H1 (cell line): ENCODE results near the gene CRTC2. TPM values are rescaled to one million over a fixed set of nuclear protein-coding genes. Genes with fewer than 3 reads are reported as not detected.

ENCODE experiments used
- CTCF ChIA-PET: fragments of 300-600 bp; sonication (Branson Sonifier 250); formaldehyde crosslinking; loops from one replicate; lab custom pipeline; 2021; ENCODE audit not compliant: partially characterized antibody; lab: Charles Lee
- POLR2A ChIA-PET: fragments of 300-600 bp; sonication (Branson Sonifier 250); formaldehyde crosslinking; loops from one replicate; lab custom pipeline; 2021; ENCODE audit warnings: inconsistent platforms; ENCODE audit not compliant: partially characterized antibody; lab: Charles Lee
- DNase-seq, 2 experiments: peaks; one replicate each; pipeline versions ENCODE4 v3.0.0 to v3.0.0-alpha.2; 2010 to 2022; ENCODE audit warnings: low spot score in 2 of 2, low read depth in 1 of 2, mixed read lengths in 1 of 2
- FAIRE-seq: peaks from 2 replicates; lab custom pipeline; 2011; peaks lifted over from hg19 to GRCh38; lab: Jason Lieb, UNC
- H2AFZ ChIP-seq: 2 replicates; pipeline ENCODE4 v1.8.1; 2012; ENCODE audit warnings: low read length, inconsistent platforms
- H2AK5ac ChIP-seq: 2 replicates; pipeline ENCODE4 v1.6.1; 2013; ENCODE audit warnings: low read depth, low read length
- H2BK120ac ChIP-seq: replicated peaks from 2 replicates; pipeline ENCODE3; 2013; ENCODE audit warnings: low read depth, low read length, inconsistent platforms
- H2BK12ac ChIP-seq: 2 replicates; pipeline ENCODE4 v1.6.1; 2013; ENCODE audit warnings: low read depth, low read length
- H2BK15ac ChIP-seq: 2 replicates; pipeline ENCODE4 v1.6.1; 2013; ENCODE audit warnings: low read length
- H2BK20ac ChIP-seq: 2 replicates; pipeline ENCODE4 v1.6.1; 2013; ENCODE audit warnings: low read length
- H2BK5ac ChIP-seq: 2 replicates; pipeline ENCODE4 v1.6.1; 2013; ENCODE audit warnings: low read depth, low read length
- H3K14ac ChIP-seq: 2 replicates; pipeline ENCODE4 v1.6.1; 2013; ENCODE audit warnings: inconsistent platforms; ENCODE audit not compliant: insufficient read length
- H3K18ac ChIP-seq: 2 replicates; pipeline ENCODE4 v1.6.1; 2013; ENCODE audit warnings: low read length; ENCODE audit errors: extremely low read depth
- H3K23ac ChIP-seq: 2 replicates; pipeline ENCODE4 v1.6.1; 2013; ENCODE audit warnings: inconsistent platforms; ENCODE audit not compliant: insufficient read length
- H3K23me2 ChIP-seq: 2 replicates; pipeline ENCODE4 v1.6.1; 2013; ENCODE audit warnings: low read depth, low read length
- H3K27ac ChIP-seq: 2 replicates; pipeline ENCODE4 v1.6.1; 2011; ENCODE audit warnings: low read depth, low read length, inconsistent platforms
- H3K27me3 ChIP-seq, 4 experiments: replicated peaks in 1 of 4; 1 replicate in 1 of 4; 2 replicates in 3 of 4; pipeline versions ENCODE4 v1.6.1 to v1.8.1; 2011 to 2013; ENCODE audit warnings: low read length in 3 of 4, mild to moderate bottlenecking in 3 of 4, inconsistent platforms in 2 of 4, mixed read lengths in 2 of 4, moderate library complexity in 1 of 4; ENCODE audit not compliant: control insufficient read depth in 3 of 4, insufficient read depth in 3 of 4; ENCODE audit errors: extremely low read depth in 1 of 4
- H3K36me3 ChIP-seq, 4 experiments: 2 replicates each; pipeline versions ENCODE4 v1.6.1 to v1.8.1; 2011 to 2013; ENCODE audit warnings: mild to moderate bottlenecking in 4 of 4, low read length in 3 of 4, moderate library complexity in 2 of 4, control low read depth in 1 of 4, inconsistent platforms in 1 of 4; ENCODE audit not compliant: insufficient read depth in 4 of 4, control insufficient read depth in 2 of 4
- H3K4ac ChIP-seq: replicated peaks from 2 replicates; pipeline ENCODE3; 2013; ENCODE audit warnings: low read length, low read depth, mixed read lengths, inconsistent platforms; ENCODE audit not compliant: insufficient read length
- H3K4me1 ChIP-seq, 4 experiments: replicated peaks in 1 of 4; 1 replicate in 1 of 4; 2 replicates in 3 of 4; pipeline versions ENCODE4 v1.6.1 to v1.8.1; 2011 to 2013; ENCODE audit warnings: low read length in 3 of 4, inconsistent platforms in 2 of 4, mixed read lengths in 1 of 4; ENCODE audit not compliant: insufficient read depth in 4 of 4, control insufficient read depth in 3 of 4
- H3K4me2 ChIP-seq, 2 experiments: 2 replicates each; pipeline versions ENCODE4 v1.6.1 to v1.8.1; 2011 to 2013; ENCODE audit warnings: low read depth in 2 of 2, low read length in 2 of 2, control low read depth in 1 of 2, inconsistent platforms in 1 of 2, mild to moderate bottlenecking in 1 of 2; ENCODE audit not compliant: insufficient read depth in 1 of 2
- H3K4me3 ChIP-seq, 4 experiments: fragments of 200-600, 300-600 bp in 1 of 4; sonication (generic), shearing (Covaris generic), sonication (Bioruptor Twin) in 1 of 4; 2 replicates each; pipeline versions ENCODE4 v1.5.1 to v1.8.1; 2011 to 2016; ENCODE audit warnings: low read length in 4 of 4, low read depth in 3 of 4, control low read depth in 2 of 4, inconsistent platforms in 2 of 4, mild to moderate bottlenecking in 2 of 4, mixed read lengths in 1 of 4, moderate library complexity in 1 of 4; ENCODE audit not compliant: insufficient read depth in 2 of 4; ENCODE audit errors: extremely low read depth in 1 of 4
- H3K56ac ChIP-seq: replicated peaks from 2 replicates; pipeline ENCODE3; 2013; ENCODE audit warnings: low read depth, mild to moderate bottlenecking, mixed read lengths, low read length, inconsistent platforms; ENCODE audit not compliant: insufficient read length
- H3K79me1 ChIP-seq: 2 replicates; pipeline ENCODE4 v1.6.1; 2013; ENCODE audit warnings: low read depth, low read length, control low read depth
- H3K79me2 ChIP-seq, 2 experiments: 2 replicates each; pipeline versions ENCODE4 v1.6.1 to v1.8.1; 2012 to 2013; ENCODE audit warnings: low read length in 2 of 2, mild to moderate bottlenecking in 2 of 2, inconsistent platforms in 1 of 2; ENCODE audit not compliant: insufficient read depth in 2 of 2, control insufficient read depth in 1 of 2
- H3K9ac ChIP-seq, 4 experiments: replicated peaks in 1 of 4; 1 replicate in 1 of 4; 2 replicates in 3 of 4; pipeline versions ENCODE4 v1.6.1 to v1.8.1; 2011 to 2013; ENCODE audit warnings: low read depth in 3 of 4, low read length in 3 of 4, control low read depth in 2 of 4, mild to moderate bottlenecking in 2 of 4, moderate library complexity in 2 of 4, inconsistent platforms in 1 of 4; ENCODE audit errors: extremely low read depth in 1 of 4
- H3K9me3 ChIP-seq, 2 experiments: 2 replicates each; pipeline versions ENCODE4 v1.6.1 to v1.8.1; 2012 to 2013; ENCODE audit warnings: mild to moderate bottlenecking in 2 of 2, moderate library complexity in 2 of 2, control low read depth in 1 of 2, inconsistent platforms in 1 of 2, low read depth in 1 of 2, low read length in 1 of 2, mixed read lengths in 1 of 2; ENCODE audit not compliant: insufficient read depth in 2 of 2
- H4K20me1 ChIP-seq, 2 experiments: replicated peaks in 1 of 2; 2 replicates each; pipeline versions ENCODE3 to v1.8.1; 2011 to 2013; ENCODE audit warnings: inconsistent platforms in 2 of 2, low read length in 2 of 2, mild to moderate bottlenecking in 1 of 2; ENCODE audit not compliant: insufficient read depth in 2 of 2, control insufficient read depth in 1 of 2
- H4K5ac ChIP-seq: 2 replicates; pipeline ENCODE4 v1.6.1; 2013; ENCODE audit warnings: low read length, low read depth, mixed read lengths, inconsistent platforms; ENCODE audit not compliant: insufficient read length
- H4K8ac ChIP-seq: 2 replicates; pipeline ENCODE4 v1.8.0; 2013; ENCODE audit warnings: mild to moderate bottlenecking, moderate library complexity, low read length, inconsistent platforms; ENCODE audit not compliant: insufficient read depth; ENCODE audit errors: extremely low read depth
- H4K91ac ChIP-seq: replicated peaks from 2 replicates; pipeline ENCODE3; 2013; ENCODE audit warnings: low read length, mixed read lengths, inconsistent platforms; ENCODE audit not compliant: insufficient read length
- ASH2L ChIP-seq: fragments of 200-600, 300-600 bp; sonication (generic); IDR thresholded peaks from one replicate; pipeline ENCODE4 v1.7.1; 2017; ENCODE audit warnings: low read length
- CTBP2 ChIP-seq: IDR thresholded peaks from 2 replicates; pipeline ENCODE4 v1.7.0; 2011; ENCODE audit warnings: borderline replicate concordance, mild to moderate bottlenecking, moderate library complexity, mixed read lengths, low read length; ENCODE audit not compliant: insufficient read depth, insufficient read length
- E2F6 ChIP-seq: IDR thresholded peaks from 2 replicates; pipeline ENCODE4 v1.6.1; 2012; ENCODE audit warnings: inconsistent platforms
- FOSL1 ChIP-seq: IDR thresholded peaks from 2 replicates; pipeline ENCODE4 v1.6.1; 2011; ENCODE audit warnings: mild to moderate bottlenecking, low read depth, low read length, moderate library complexity; ENCODE audit not compliant: insufficient read depth
- KDM1A ChIP-seq: fragments of 200-600, 300-600 bp; sonication (generic); IDR thresholded peaks from 2 replicates; pipeline ENCODE4 v1.7.1; 2016; ENCODE audit warnings: mild to moderate bottlenecking, low read length, borderline replicate concordance
- NANOG ChIP-seq: IDR thresholded peaks from 2 replicates; pipeline ENCODE4 v1.6.1; 2011; ENCODE audit warnings: low read length, low read depth, mild to moderate bottlenecking, inconsistent platforms; ENCODE audit not compliant: insufficient read depth, poor library complexity, severe bottlenecking
- RAD21 ChIP-seq, 2 experiments: IDR thresholded peaks in 1 of 2; conservative IDR thresholded peaks in 1 of 2; 2 replicates each; pipeline ENCODE4 v1.6.1; 2011; ENCODE audit warnings: low read depth in 2 of 2, low read length in 2 of 2, improper control_type of control experiment in 1 of 2, inconsistent platforms in 1 of 2, mild to moderate bottlenecking in 1 of 2, moderate library complexity in 1 of 2
- RXRA ChIP-seq: IDR thresholded peaks from 2 replicates; pipeline ENCODE4 v1.6.1; 2011; ENCODE audit warnings: low read depth, mild to moderate bottlenecking, low read length, moderate library complexity; ENCODE audit not compliant: insufficient read depth
- SAP30 ChIP-seq: fragments of 300-600 bp; sonication (generic); IDR thresholded peaks from 2 replicates; pipeline ENCODE4 v1.7.1; 2012; ENCODE audit warnings: low read length, moderate library complexity, mild to moderate bottlenecking, inconsistent platforms; ENCODE audit not compliant: insufficient read depth, insufficient replicate concordance
- WGBS, 2 experiments: shearing (Covaris generic) in 1 of 2; methylation state at CpG; one replicate each; pipeline versions ENCODE4 v1.1.6 to v1.1.7; 2013 to 2015; ENCODE audit warnings: low lambda C conversion rate in 2 of 2, mixed read lengths in 2 of 2, inconsistent platforms in 1 of 2, low coverage in 1 of 2, missing lambda C conversion rate in 1 of 2; ENCODE audit not compliant: insufficient replicate concordance in 2 of 2, insufficient coverage in 1 of 2, insufficient read length in 1 of 2; ENCODE audit errors: extremely low coverage in 1 of 2, missing lambda C conversion rate in 1 of 2; 5-methylcytosine and 5-hydroxymethylcytosine counted together
- polyA plus RNA-seq, 7 experiments: library from polyadenylated mRNA; depleted of rRNA in 3 of 7; stranded (reverse) in 5 of 7; unstranded in 2 of 7; fragments of >200 nt in 5 of 7; fragments of 200-250 nt in 2 of 7; gene quantifications; 1 replicate in 5 of 7; 2 replicates in 1 of 7; 4 replicates in 1 of 7; pipeline versions ENCODE4 v1.2.1 to v1.2.3, GENCODE V29; 2011 to 2013; ENCODE audit warnings: missing spikeins in 2 of 7, mixed read lengths in 2 of 7
- total RNA-seq: library from RNA; stranded (reverse); fragmentation: NEBNext Ultra II Directional; extraction: Animal tissue kit (Norgen Biotek cat#: 25700); gene quantifications from 2 replicates; pipeline ENCODE4 v1.2.1, GENCODE V29; 2021
- TF ChIP-seq, protein P1 (sequence below): IDR thresholded peaks from 2 replicates; pipeline ENCODE4 v1.6.1; 2012; ENCODE audit warnings: low read length, inconsistent platforms

CRTC2 gene
- total and polyA plus RNA-seq, 2 of the 8 experiments (the other 6 are each of a cell fraction or from before 2014, with no cell fraction given), result 28.6 to 34.3 TPM

DNA sequence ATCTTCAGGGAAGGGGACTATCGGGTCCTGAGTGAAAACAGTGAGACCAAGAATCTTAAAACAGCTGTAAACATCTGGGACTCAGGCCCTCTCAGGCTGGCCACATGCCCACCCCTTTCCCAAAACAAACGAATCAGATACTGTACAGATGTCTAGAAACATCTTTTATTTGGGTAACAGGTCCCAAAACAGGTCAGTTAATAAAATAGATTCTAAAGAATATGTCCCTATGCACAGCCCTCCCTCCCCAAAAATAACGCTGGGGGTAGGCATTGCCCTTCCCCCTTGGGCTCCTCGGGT, 499 bp upstream of the CRTC2 start:
- Histone ChIP-seq H3K4me1 (peaks cover 6 to 20% (median 12%) of the 10 kb centered on the region in 4 experiments), H4K8ac (no peak overlapping the region), H2BK12ac (no peak overlapping the region), H2BK15ac (no peak overlapping the region), H3K23ac (no peak overlapping the region), H3K23me2 (peaks cover 25% of the 10 kb centered on the region), H3K79me1 (peaks cover 27% of the 10 kb centered on the region), H3K27ac (no peak overlapping the region), H3K14ac (no peak overlapping the region), H3K56ac (no peak overlapping the region), H4K5ac (no peak overlapping the region), H2BK20ac (no peak overlapping the region), H3K27me3 (no peaks in the 10 kb centered on the region), H2AFZ (no peak overlapping the region), H3K4ac (no peak overlapping the region), H3K9ac (no peak overlapping the region), H3K9me3 (no peaks in the 10 kb centered on the region), H3K18ac (no peak overlapping the region), H2BK120ac (no peak overlapping the region), H2AK5ac (no peak overlapping the region), H2BK5ac (no peak overlapping the region), H3K79me2 (peaks cover 36 to 67% of the 10 kb centered on the region in 2 experiments), H3K4me2 (peak overlapping the region; percentile 52 to 89), H3K4me3 (peak overlapping the region in 1 of 4 experiments; percentile 85; a peak in 2 of 8 replicates), H4K91ac (no peak overlapping the region), H4K20me1 (peaks cover 9 to 12% of the 10 kb centered on the region in 2 experiments), H3K36me3 (peaks cover 11 to 26% (median 19%) of the 10 kb centered on the region in 4 experiments)
- no peak for TF ChIP-seq CTBP2
- TF ChIP-seq RAD21 (IDR thresholded peaks at IDR 0.05 in 1 of 2, conservative IDR thresholded peaks at IDR 0.05 in 1 of 2; ENCODE audit: low read depth in 2 of 2, low read length in 2 of 2), result no peak
- TF ChIP-seq, protein P1, sequence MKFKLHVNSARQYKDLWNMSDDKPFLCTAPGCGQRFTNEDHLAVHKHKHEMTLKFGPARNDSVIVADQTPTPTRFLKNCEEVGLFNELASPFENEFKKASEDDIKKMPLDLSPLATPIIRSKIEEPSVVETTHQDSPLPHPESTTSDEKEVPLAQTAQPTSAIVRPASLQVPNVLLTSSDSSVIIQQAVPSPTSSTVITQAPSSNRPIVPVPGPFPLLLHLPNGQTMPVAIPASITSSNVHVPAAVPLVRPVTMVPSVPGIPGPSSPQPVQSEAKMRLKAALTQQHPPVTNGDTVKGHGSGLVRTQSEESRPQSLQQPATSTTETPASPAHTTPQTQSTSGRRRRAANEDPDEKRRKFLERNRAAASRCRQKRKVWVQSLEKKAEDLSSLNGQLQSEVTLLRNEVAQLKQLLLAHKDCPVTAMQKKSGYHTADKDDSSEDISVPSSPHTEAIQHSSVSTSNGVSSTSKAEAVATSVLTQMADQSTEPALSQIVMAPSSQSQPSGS, result no peak
- no peak for TF ChIP-seq FOSL1
- no peak for TF ChIP-seq NANOG
- no peak for TF ChIP-seq SAP30
- no peak for TF ChIP-seq ASH2L
- no peak for TF ChIP-seq RXRA
- TF ChIP-seq KDM1A, result no peak
- no peak for TF ChIP-seq E2F6
- CTCF ChIA-PET, result interaction anchor here (0.5 to 6.4 kb wide), 3 partner anchors 14 to 185 kb away, joined by 3 to 31 read pairs (median 3); partner anchors contain the start of gene DENND4B
- DNase-seq (no peak), FAIRE-seq (no peak)
- WGBS, 2 experiments, result 59% methylated on average over 4 of the region's 4 CpGs; no CpG with 5 or more reads in 1 of the 2 experiments
- POLR2A ChIA-PET, result interaction anchor here (0.6 to 15.7 kb wide), 13 partner anchors 12 to 324 kb away, joined by 3 to 454 read pairs (median 6); partner anchors contain the start of genes CHTOP, CREB3L4, DENND4B and GATAD2B
